Measurements from ENCODE around the gene CLSTN3. TPM values are rescaled to one million over a fixed set of nuclear protein-coding genes. Genes with fewer than 3 reads are reported as not detected.

The CLSTN3 gene
- total RNA-seq, 2 donors from 2014 or later: 6.1 to 8.3 TPM

- Histone ChIP-seq H3K27me3 (no peaks in the 10 kb centered on the region), H3K27ac (no peak overlapping the region), H3K4me3 (no peak overlapping the region), H3K36me3 (no peaks in the 10 kb centered on the region), H3K9me3 (no peaks in the 10 kb centered on the region), H3K4me1 (peaks cover 0 to 16% of the 10 kb centered on the region in 2 donors)
- TF ChIP-seq, protein P1, sequence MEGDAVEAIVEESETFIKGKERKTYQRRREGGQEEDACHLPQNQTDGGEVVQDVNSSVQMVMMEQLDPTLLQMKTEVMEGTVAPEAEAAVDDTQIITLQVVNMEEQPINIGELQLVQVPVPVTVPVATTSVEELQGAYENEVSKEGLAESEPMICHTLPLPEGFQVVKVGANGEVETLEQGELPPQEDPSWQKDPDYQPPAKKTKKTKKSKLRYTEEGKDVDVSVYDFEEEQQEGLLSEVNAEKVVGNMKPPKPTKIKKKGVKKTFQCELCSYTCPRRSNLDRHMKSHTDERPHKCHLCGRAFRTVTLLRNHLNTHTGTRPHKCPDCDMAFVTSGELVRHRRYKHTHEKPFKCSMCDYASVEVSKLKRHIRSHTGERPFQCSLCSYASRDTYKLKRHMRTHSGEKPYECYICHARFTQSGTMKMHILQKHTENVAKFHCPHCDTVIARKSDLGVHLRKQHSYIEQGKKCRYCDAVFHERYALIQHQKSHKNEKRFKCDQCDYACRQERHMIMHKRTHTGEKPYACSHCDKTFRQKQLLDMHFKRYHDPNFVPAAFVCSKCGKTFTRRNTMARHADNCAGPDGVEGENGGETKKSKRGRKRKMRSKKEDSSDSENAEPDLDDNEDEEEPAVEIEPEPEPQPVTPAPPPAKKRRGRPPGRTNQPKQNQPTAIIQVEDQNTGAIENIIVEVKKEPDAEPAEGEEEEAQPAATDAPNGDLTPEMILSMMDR (IDR thresholded peaks at IDR 0.05): no peak
- no peak for DNase-seq (ENCODE audit: low spot score)
Measured at GRCh38 chr12:7123806-7124522, 6.2 kb upstream of the CLSTN3 start.

DNA sequence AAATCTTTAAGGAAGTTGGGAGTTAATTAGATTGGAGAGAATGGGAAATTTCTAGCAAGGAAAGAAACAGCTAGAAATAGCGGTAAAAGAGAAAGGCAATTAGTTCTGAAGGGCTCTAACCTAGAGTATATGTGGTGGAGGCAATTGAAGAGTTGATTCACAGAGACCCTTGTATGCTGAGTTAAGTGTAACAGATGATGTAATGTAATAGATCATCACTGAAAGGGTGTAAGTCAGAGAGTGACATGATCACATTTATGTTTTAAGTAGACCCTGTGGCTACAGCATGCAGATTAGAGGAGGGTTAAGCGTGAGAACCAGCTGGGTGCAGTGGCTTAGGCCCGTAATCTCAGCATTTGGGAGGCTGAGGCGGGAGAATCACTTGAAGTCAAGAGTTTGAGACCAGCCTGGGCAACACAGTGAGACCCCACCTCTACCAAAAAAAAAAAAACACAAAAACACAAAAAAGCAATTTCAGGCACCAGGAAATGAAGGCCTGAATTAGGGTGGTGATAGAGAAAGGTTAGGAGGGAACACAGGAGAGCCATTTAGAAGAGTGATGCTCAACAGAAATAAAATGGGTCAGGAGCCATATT is 4.4 kb upstream of the CLSTN3 start:
- DNase-seq (ENCODE audit: low spot score): no peak
- H3K27me3 ChIP-seq: no peaks in the 10 kb centered on the region
- TF ChIP-seq, protein P1 (IDR thresholded peaks at IDR 0.05): no peak
- H3K27ac ChIP-seq: no peak overlapping the region
- no peak overlapping the region for H3K4me3 ChIP-seq
- no peaks in the 10 kb centered on the region for H3K9me3 ChIP-seq
- H3K4me1 ChIP-seq: peaks cover 0 to 34% of the 10 kb centered on the region in 2 donors
- no peaks in the 10 kb centered on the region for H3K36me3 ChIP-seq

DNA sequence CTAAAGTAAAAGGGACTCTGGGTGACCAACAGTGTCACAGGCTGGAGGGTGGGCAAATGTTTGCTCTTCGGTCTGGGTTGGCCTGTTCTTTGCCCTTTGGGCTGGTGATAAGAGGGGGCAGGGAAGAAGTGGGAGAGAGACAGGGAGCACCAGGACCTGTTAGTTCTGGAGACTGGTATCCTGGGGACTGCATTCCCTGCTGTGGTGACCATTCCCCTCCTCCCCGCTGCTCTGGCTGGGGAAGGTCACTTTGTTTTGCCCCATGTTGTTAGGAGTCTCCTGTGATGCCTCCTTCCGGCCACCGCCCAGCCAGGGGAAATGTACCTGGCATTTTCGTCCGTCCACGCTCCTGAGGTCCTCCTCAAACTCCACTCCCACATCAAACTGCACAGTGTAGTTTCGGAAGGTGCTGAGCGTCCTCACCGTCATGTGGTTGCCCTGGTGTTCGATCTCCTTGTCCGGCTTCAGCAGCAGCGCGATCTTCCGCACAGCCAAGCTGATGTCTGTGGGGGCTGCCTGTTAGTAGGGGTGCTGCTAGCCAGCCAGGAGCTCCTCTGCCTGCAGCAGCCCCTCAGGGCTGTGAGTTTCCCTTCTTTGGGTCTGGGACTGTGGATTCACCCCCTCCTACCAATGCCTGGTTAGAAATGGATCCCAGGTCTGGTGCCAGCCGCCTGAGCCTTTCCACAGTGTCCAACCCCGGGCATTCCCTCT is 2.1 kb upstream of the CLSTN3 start:
- Histone ChIP-seq H3K27ac (no peak overlapping the region), H3K4me3 (no peak overlapping the region), H3K4me1 (peaks cover 0 to 34% of the 10 kb centered on the region in 2 donors), H3K27me3 (no peaks in the 10 kb centered on the region), H3K9me3 (no peaks in the 10 kb centered on the region), H3K36me3 (no peaks in the 10 kb centered on the region)
- TF ChIP-seq, protein P1 (IDR thresholded peaks at IDR 0.05): no peak
- DNase-seq (ENCODE audit: low spot score): no peak

- H3K27ac ChIP-seq: peak within 1 kb of the TSS; percentile 25 to 78
- no peak for DNase-seq (ENCODE audit: low spot score)
- no peaks in the 10 kb centered on the region for H3K9me3 ChIP-seq
- H3K4me3 ChIP-seq: peak within 1 kb of the TSS; percentile 60 to 70
- no peaks in the 10 kb centered on the region for H3K27me3 ChIP-seq
- H3K36me3 ChIP-seq: no peaks in the 10 kb centered on the region
- peaks cover 0 to 32% of the 10 kb centered on the region in 2 donors for H3K4me1 ChIP-seq
- TF ChIP-seq, protein P1 (IDR thresholded peaks at IDR 0.05): no peak
Measured at GRCh38 chr12:7128681-7129286, 1.4 kb upstream of the CLSTN3 start, which contains the start of gene RBP5. RBP5 (minus strand) TSS chr12:7128889; CDS start chr12:7128775, 114 bp downstream.

DNA sequence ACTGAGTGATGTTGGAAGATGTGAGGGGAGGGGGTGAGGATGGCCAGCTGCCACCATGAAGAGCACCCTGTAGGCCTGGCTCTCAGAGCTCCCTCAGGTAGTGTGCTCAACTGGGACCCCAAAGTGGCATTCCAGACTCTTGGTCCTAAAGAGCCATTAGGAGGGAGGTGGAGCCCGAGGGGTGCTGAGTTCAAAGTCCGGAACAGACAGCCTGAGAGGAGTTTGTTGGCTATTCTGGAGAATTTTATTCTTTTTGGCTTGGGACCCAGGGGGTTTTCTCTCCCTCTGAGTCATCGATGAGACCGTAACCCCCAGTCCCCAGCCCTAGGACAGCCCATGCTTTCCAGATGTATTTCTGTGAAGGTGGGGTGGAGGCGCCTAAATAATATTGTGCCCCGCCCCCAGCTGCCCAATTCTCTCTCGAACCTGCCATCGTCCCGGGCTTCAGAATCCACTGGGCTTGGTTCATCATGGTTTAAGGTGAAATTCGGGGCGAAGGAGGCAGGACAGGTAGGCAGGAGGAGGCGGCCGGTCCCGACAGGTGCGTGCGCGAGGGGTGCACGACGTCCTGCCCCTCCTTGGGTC is 792 bp upstream of the CLSTN3 start:
- H3K27me3 ChIP-seq: no peaks in the 10 kb centered on the region
- H3K4me1 ChIP-seq: peaks cover 0 to 32% of the 10 kb centered on the region in 2 donors
- no peaks in the 10 kb centered on the region for H3K9me3 ChIP-seq
- no peaks in the 10 kb centered on the region for H3K36me3 ChIP-seq
- H3K27ac ChIP-seq: peak overlapping the region; percentile 25 to 78
- TF ChIP-seq, protein P1 (IDR thresholded peaks at IDR 0.05): no peak
- peak overlapping the region; percentile 60 to 70 for H3K4me3 ChIP-seq
- no peak for DNase-seq (ENCODE audit: low spot score)
